K562 (cell line): Measurements from ENCODE around the gene FOXN3. TPM values are rescaled to one million over a fixed set of nuclear protein-coding genes. Genes with fewer than 3 reads are reported as not detected.

Experiments
- ATAC-seq: fragments of 200-7000 bp; cut with Tn5 transposase; 3 replicates; pipeline ENCODE4 v1.9.1; 2020; ENCODE audit warnings: moderate library complexity
- BruUV-seq: library from RNA; stranded (reverse); fragments of 400-500 nt; replicated peaks from 2 replicates; lab custom pipeline; 2021; lab: Mats Ljungman, UMichigan
- CTCF ChIA-PET: fragments of 300-600 bp; formaldehyde crosslinking; extraction: SDS; loops from one replicate; lab custom pipeline; 2021; ENCODE audit warnings: low intra/inter-chr PET ratio; lab: Yijun Ruan, JAX
- POLR2A ChIA-PET: fragments of 300-600, 350-650 bp; sonication (Branson Sonifier 250); formaldehyde crosslinking; extraction: SDS; loops from one replicate; lab custom pipeline; 2021; ENCODE audit warnings: antibody characterized with exemption, inconsistent platforms; lab: Yijun Ruan, JAX
- DNase-seq, 4 experiments: peaks; one replicate each; pipeline versions ENCODE4 v3.0.0 to v3.0.0-alpha.2; 2011 to 2018; ENCODE audit warnings: low spot score in 3 of 4, mixed read lengths in 3 of 4; ENCODE audit errors: extremely low read depth in 1 of 4
- FAIRE-seq: peaks from 2 replicates; lab custom pipeline; 2011; peaks lifted over from hg19 to GRCh38; lab: Jason Lieb, UNC
- H2AFZ ChIP-seq: 2 replicates; pipeline ENCODE4 v1.6.0; 2011; ENCODE audit warnings: low read depth, low read length, control low read depth, inconsistent platforms
- H3K27ac ChIP-seq: fragments of 200-600 bp; 3 replicates; pipeline ENCODE4 v1.8.0; 2011; ENCODE audit warnings: low read depth, mild to moderate bottlenecking, control low read depth, inconsistent platforms, low read length, moderate library complexity, mixed read lengths; ENCODE audit errors: extremely low read depth
- H3K27me3 ChIP-seq, 2 experiments: fragments of 300-600 bp in 1 of 2; 2 replicates in 1 of 2; 3 replicates in 1 of 2; pipeline versions ENCODE4 v1.6.0 to v1.8.0; 2011; ENCODE audit warnings: inconsistent platforms in 2 of 2, low read length in 2 of 2, mild to moderate bottlenecking in 1 of 2, mixed read lengths in 1 of 2, moderate library complexity in 1 of 2; ENCODE audit not compliant: control insufficient read depth in 2 of 2, insufficient read depth in 2 of 2
- H3K36me3 ChIP-seq: fragments of 300-600 bp; 3 replicates; pipeline ENCODE4 v1.8.0; 2011; ENCODE audit warnings: mild to moderate bottlenecking, low read length, inconsistent platforms; ENCODE audit not compliant: control insufficient read depth, insufficient read depth
- H3K4me1 ChIP-seq, 2 experiments: fragments of 200-600 bp in 1 of 2; replicated peaks in 1 of 2; 2 replicates in 1 of 2; 3 replicates in 1 of 2; pipeline versions ENCODE4 v1.5.1 to v1.8.0; 2011; ENCODE audit warnings: inconsistent platforms in 2 of 2, low read length in 2 of 2, mild to moderate bottlenecking in 1 of 2, mixed read lengths in 1 of 2, moderate library complexity in 1 of 2; ENCODE audit not compliant: control insufficient read depth in 2 of 2, insufficient read depth in 2 of 2
- H3K4me2 ChIP-seq: 2 replicates; pipeline ENCODE4 v1.6.1; 2011; ENCODE audit warnings: low read length, control low read depth, inconsistent platforms, mixed read lengths; ENCODE audit not compliant: insufficient read depth
- H3K4me3 ChIP-seq: fragments of 200-600 bp; sonication (generic), shearing (Covaris generic); 2 replicates; pipeline ENCODE4 v1.5.1; 2016; ENCODE audit warnings: control low read depth, inconsistent platforms
- H3K79me2 ChIP-seq: fragments of 200-600 bp; 3 replicates; pipeline ENCODE4 v1.8.0; 2011; ENCODE audit warnings: low read length, inconsistent platforms; ENCODE audit not compliant: control insufficient read depth, insufficient read depth
- H3K9ac ChIP-seq, 2 experiments: 2 replicates each; pipeline versions ENCODE4 v1.6.0 to v1.6.1; 2011; ENCODE audit warnings: low read depth in 2 of 2, low read length in 2 of 2, control low read depth in 1 of 2, inconsistent platforms in 1 of 2, mild to moderate bottlenecking in 1 of 2, mixed read lengths in 1 of 2; ENCODE audit not compliant: insufficient read depth in 1 of 2
- H3K9me1 ChIP-seq: one replicate; pipeline ENCODE4 v1.6.0; 2011; ENCODE audit warnings: inconsistent platforms, mild to moderate bottlenecking, low read length, moderate library complexity; ENCODE audit not compliant: control insufficient read depth, insufficient read depth
- H3K9me3 ChIP-seq: replicated peaks from 2 replicates; pipeline ENCODE4 v1.5.1; 2011; ENCODE audit warnings: low read depth, low read length, inconsistent platforms; ENCODE audit not compliant: control insufficient read depth, insufficient read depth
- H4K20me1 ChIP-seq: replicated peaks from 2 replicates; pipeline ENCODE4 v1.6.1; 2011; ENCODE audit warnings: low read length, inconsistent platforms, mixed read lengths; ENCODE audit not compliant: control insufficient read depth, insufficient read depth
- ADNP ChIP-seq: fragments of 200-800 bp; sonication (Bioruptor generic); IDR thresholded peaks from 2 replicates; pipeline ENCODE4 v1.6.1; 2016; ENCODE audit warnings: missing genetic modification characterization, missing compliant biosample characterization
- POLR3G ChIP-seq: IDR thresholded peaks from 2 replicates; pipeline ENCODE4 v1.6.1; 2011; ENCODE audit not compliant: insufficient read length, insufficient replicate concordance; ENCODE audit errors: extremely low read depth
- ZNF586 ChIP-seq: fragments of 450-650 bp; formaldehyde crosslinking; conservative IDR thresholded peaks from 2 replicates; pipeline ENCODE4 v1.4.0; 2020; ENCODE audit warnings: mild to moderate bottlenecking, moderate library complexity
- ZNF76 ChIP-seq: fragments of 250-450 bp; sonication (Bioruptor Pico); IDR thresholded peaks from 2 replicates; pipeline ENCODE4 v1.4.0; 2020; ENCODE audit warnings: mild to moderate bottlenecking, moderate library complexity, borderline replicate concordance
- WGBS: fragments of 100-300 bp; shearing (Covaris generic); methylation state at CpG from one replicate; pipeline ENCODE4 v1.1.6; 2016; ENCODE audit warnings: low coverage, mixed read lengths; ENCODE audit not compliant: insufficient coverage; ENCODE audit errors: missing lambda C conversion rate; 5-methylcytosine and 5-hydroxymethylcytosine counted together
- in situ Hi-C: fragments of 300-500 bp; cut with MboI; formaldehyde crosslinking; loops from 4 replicates; pipeline ENCODE4 v1.15.0; 2018; ENCODE audit warnings: inconsistent platforms, mixed read lengths
- intact Hi-C: fragments of 100-400 bp; cut with micrococcal nuclease; formaldehyde crosslinking; loops from 2 replicates; pipeline ENCODE4 v1.14.2; 2022
- polyA plus RNA-seq, 8 experiments: library from polyadenylated mRNA; depleted of rRNA in 4 of 8; stranded (reverse) in 5 of 8; unstranded in 3 of 8; fragments of >200 nt; fragmentation: Nextera tagmentation in 2 of 8; fragmentation: Illumina TruSeq in 1 of 8; extraction: Ambion mirVana in 2 of 8; extraction: Trizol in 1 of 8; gene quantifications; 2 replicates each; pipeline versions ENCODE4 v1.2.1 to v1.2.3, GENCODE V29; 2011 to 2014; ENCODE audit warnings: inconsistent platforms in 1 of 8, missing spikeins in 1 of 8
- total RNA-seq, 7 experiments: library from RNA; depleted of rRNA in 6 of 7; stranded (reverse); fragments of >200 nt in 6 of 7; fragmentation: Illumina TruSeq in 2 of 7; extraction: Trizol in 2 of 7; gene quantifications; 2 replicates each; pipeline versions ENCODE4 v1.2.1 to v1.2.3, GENCODE V29; 2011 to 2021; ENCODE audit warnings: low replicate concordance in 1 of 7
- TF ChIP-seq, protein P1 (sequence below): sonication (generic); formaldehyde crosslinking; IDR thresholded peaks from 2 replicates; pipeline ENCODE4 v1.9.0; 2022; ENCODE audit warnings: mild to moderate bottlenecking, missing genetic modification reagents
- TF ChIP-seq, protein P2 (sequence below): fragments of 450-650 bp; IDR thresholded peaks from 2 replicates; pipeline ENCODE4 v1.6.1; 2016; ENCODE audit warnings: antibody characterized with exemption
- TF ChIP-seq, protein P3 (sequence below): IDR thresholded peaks from 2 replicates; pipeline ENCODE4 v1.6.1; 2014; ENCODE audit warnings: antibody characterized with exemption

The FOXN3 gene
- total and polyA plus RNA-seq, 9 of the 15 experiments (the other 6 are each of a cell fraction or from before 2014, with no cell fraction given) = 0.07 to 1.3 (median 0.40) TPM

DNA sequence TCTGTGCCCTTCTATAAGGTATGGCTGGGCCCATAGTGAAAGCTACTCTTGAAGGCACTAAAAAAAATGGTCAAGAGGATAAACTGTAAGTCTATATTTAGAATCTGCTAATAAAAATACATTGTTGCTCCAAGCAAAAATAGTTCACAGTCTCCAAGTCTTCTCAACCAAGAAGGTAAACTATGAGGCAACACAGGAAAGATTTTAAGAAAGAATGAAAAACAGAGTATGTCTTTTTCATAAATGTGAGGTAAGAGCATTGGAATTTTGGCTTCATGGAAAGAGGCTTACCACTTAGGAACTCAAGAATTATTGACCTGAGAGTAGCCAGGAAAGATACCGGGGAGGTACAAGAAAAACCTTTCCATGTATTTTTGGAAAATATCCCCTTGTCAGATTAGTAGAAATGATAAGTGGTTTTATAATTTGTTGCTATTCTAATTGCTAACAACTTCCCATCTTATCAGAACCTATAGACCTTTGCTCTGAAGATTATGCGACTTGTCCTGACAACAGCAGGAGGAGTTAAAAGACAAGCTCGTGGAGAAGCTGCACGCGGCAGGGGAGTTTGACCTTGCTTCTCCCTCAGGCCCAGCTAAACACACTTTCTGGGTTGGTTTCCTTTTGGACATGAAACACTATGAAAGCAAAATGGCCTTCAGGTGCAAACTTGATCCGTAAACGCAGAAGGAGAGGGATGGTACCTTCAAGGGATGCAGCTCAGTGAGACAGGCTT, 238.1 kb downstream of the FOXN3 start:
- Histone ChIP-seq H3K4me3 (no peak overlapping the region), H3K79me2 (no peaks in the 10 kb centered on the region)
- no peak for ATAC-seq
- TF ChIP-seq, protein P1, sequence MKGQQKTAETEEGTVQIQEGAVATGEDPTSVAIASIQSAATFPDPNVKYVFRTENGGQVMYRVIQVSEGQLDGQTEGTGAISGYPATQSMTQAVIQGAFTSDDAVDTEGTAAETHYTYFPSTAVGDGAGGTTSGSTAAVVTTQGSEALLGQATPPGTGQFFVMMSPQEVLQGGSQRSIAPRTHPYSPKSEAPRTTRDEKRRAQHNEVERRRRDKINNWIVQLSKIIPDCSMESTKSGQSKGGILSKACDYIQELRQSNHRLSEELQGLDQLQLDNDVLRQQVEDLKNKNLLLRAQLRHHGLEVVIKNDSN (CRISPR knock-in tag) = no peak
- TF ChIP-seq ZNF76 = no peak
- TF ChIP-seq, all 486 proteins: peak for 0
- Histone ChIP-seq H3K27ac (no peak overlapping the region), H3K27me3 (peaks cover 2 to 27% of the 10 kb centered on the region in 2 experiments; a peak in 4 of 5 replicates), H4K20me1 (no peaks in the 10 kb centered on the region), H3K4me1 (no peaks in the 10 kb centered on the region; a peak in 1 of 5 replicates), H3K36me3 (no peaks in the 10 kb centered on the region), H2AFZ (no peak overlapping the region), H3K9me3 (no peaks in the 10 kb centered on the region), H3K9me1 (no peaks in the 10 kb centered on the region), H3K4me2 (no peak overlapping the region), H3K9ac (no peak overlapping the region)
- intact Hi-C loops = loop anchor here (5.0 kb wide), 1 partner anchor 137 kb away; no protein-coding TSS in a partner anchor
- BruUV-seq = no TSS peak
- FAIRE-seq (no peak), DNase-seq (no peak)
- WGBS = 22% methylated on average over 3 of the region's 7 CpGs
- ChIA-PET POLR2A (interaction anchor here (1.1 kb wide), 1 partner anchor 9 kb away, joined by 6 read pairs; no protein-coding TSS in a partner anchor), CTCF (no interaction called here)
- in situ Hi-C loops = no loop called here

DNA sequence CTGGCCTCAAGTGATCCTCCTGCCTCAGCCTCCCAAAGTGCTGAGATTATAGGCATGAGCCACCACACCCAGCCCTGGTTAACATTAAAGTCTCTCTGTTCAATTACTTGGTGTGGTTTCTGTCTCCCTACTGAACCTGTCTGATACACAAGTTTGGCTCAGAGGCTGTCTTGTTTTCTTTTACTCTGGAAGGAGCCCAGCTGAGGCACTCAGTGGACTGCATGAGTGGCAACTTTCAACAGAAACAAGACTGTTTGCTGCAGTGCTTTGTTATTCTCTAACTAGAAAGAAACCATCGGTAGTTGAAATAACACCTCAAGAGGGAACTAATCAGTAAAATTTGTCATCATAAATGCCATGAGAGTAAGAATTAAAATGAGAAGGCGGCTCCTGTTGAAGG, 238.7 kb downstream of the FOXN3 start:
- in situ Hi-C loops (no loop called here), intact Hi-C loops (loop anchor here (5.0 kb wide), 1 partner anchor 136 kb away; no protein-coding TSS in a partner anchor)
- ATAC-seq = no peak
- H3K4me3 ChIP-seq = no peak overlapping the region
- H3K4me2 ChIP-seq = no peak overlapping the region
- CTCF ChIA-PET = no interaction called here
- no TSS peak for BruUV-seq
- no peak overlapping the region for H3K27ac ChIP-seq
- H3K4me1 ChIP-seq = no peaks in the 10 kb centered on the region; a peak in 1 of 5 replicates
- H3K27me3 ChIP-seq = peaks cover 2 to 25% of the 10 kb centered on the region in 2 experiments; a peak in 4 of 5 replicates
- no peak for DNase-seq
- no peaks in the 10 kb centered on the region for H3K9me1 ChIP-seq
- H3K9me3 ChIP-seq = no peaks in the 10 kb centered on the region
- no peak overlapping the region for H3K9ac ChIP-seq
- H2AFZ ChIP-seq = no peak overlapping the region
- no peaks in the 10 kb centered on the region for H4K20me1 ChIP-seq
- H3K79me2 ChIP-seq = no peaks in the 10 kb centered on the region
- POLR2A ChIA-PET = interaction anchor here (0.5 kb wide), 1 partner anchor 1270 kb away, joined by 3 read pairs; no protein-coding TSS in a partner anchor
- no peaks in the 10 kb centered on the region for H3K36me3 ChIP-seq
- no peak for FAIRE-seq
- 38% methylated on average over 2 of the region's 2 CpGs for whole genome bisulfite sequencing
- TF ChIP-seq ADNP (tag) (no peak), POLR3G (no peak), ZNF586 (CRISPR knock-in tag) (no peak)
- TF ChIP-seq, protein P2, sequence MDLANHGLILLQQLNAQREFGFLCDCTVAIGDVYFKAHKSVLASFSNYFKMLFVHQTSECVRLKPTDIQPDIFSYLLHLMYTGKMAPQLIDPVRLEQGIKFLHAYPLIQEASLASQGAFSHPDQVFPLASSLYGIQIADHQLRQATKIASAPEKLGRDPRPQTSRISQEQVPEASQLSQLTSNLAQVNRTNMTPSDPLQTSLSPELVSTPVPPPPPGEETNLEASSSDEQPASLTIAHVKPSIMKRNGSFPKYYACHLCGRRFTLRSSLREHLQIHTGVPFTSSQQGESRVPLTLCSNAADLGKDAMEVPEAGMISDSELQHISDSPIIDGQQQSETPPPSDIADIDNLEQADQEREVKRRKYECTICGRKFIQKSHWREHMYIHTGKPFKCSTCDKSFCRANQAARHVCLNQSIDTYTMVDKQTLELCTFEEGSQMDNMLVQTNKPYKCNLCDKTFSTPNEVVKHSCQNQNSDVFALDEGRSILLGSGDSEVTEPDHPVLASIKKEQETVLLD = no peak
- TF ChIP-seq, protein P3, sequence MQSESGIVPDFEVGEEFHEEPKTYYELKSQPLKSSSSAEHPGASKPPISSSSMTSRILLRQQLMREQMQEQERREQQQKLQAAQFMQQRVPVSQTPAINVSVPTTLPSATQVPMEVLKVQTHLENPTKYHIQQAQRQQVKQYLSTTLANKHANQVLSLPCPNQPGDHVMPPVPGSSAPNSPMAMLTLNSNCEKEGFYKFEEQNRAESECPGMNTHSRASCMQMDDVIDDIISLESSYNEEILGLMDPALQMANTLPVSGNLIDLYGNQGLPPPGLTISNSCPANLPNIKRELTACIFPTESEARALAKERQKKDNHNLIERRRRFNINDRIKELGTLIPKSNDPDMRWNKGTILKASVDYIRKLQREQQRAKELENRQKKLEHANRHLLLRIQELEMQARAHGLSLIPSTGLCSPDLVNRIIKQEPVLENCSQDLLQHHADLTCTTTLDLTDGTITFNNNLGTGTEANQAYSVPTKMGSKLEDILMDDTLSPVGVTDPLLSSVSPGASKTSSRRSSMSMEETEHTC = no peak
- TF ChIP-seq, all 486 proteins: peak for 0
